GM23338 (cell line): Measurements from ENCODE around the gene POLD3. TPM values are rescaled to one million over a fixed set of nuclear protein-coding genes. Genes with fewer than 3 reads are reported as not detected.

Experiments
- ATAC-seq: fragments of 200-7000 bp; cut with Tn5 transposase; 3 replicates; pipeline ENCODE4 v1.9.1; 2020
- DNase-seq: peaks from one replicate; pipeline ENCODE4 v3.0.0-alpha.2; 2015; ENCODE audit warnings: low spot score
- H2AFZ ChIP-seq: fragments of 200-600 bp; sonication (generic); 2 replicates; pipeline ENCODE4 v1.8.0; 2016; ENCODE audit warnings: antibody characterized with exemption, mild to moderate bottlenecking, moderate library complexity
- H3F3A ChIP-seq: fragments of 200-600 bp; sonication (generic); replicated peaks from 2 replicates; pipeline ENCODE4 v1.8.0; 2017; ENCODE audit warnings: antibody characterized with exemption, mixed run types, low read depth
- H3K27ac ChIP-seq: fragments of 200-600 bp; sonication (generic); 2 replicates; pipeline ENCODE4 v1.6.1; 2016; ENCODE audit warnings: low read depth
- H3K27me3 ChIP-seq: fragments of 200-600 bp; sonication (generic); 2 replicates; pipeline ENCODE4 v1.8.0; 2016; ENCODE audit warnings: mild to moderate bottlenecking, mixed run types, moderate library complexity; ENCODE audit not compliant: insufficient read depth
- H3K36me3 ChIP-seq: fragments of 200-600 bp; sonication (generic); 2 replicates; pipeline ENCODE4 v1.8.0; 2016; ENCODE audit warnings: mild to moderate bottlenecking; ENCODE audit not compliant: insufficient read depth
- H3K4me1 ChIP-seq: fragments of 200-600 bp; sonication (generic); 2 replicates; pipeline ENCODE4 v1.8.0; 2016; ENCODE audit warnings: mild to moderate bottlenecking, moderate library complexity; ENCODE audit not compliant: insufficient read depth
- H3K4me2 ChIP-seq: fragments of 200-600 bp; sonication (generic); 2 replicates; pipeline ENCODE4 v1.7.1; 2017; ENCODE audit warnings: mixed run types
- H3K4me3 ChIP-seq: fragments of 200-600 bp; sonication (generic); 2 replicates; pipeline ENCODE4 v1.6.1; 2016; ENCODE audit warnings: mixed run types
- H3K79me2 ChIP-seq: fragments of 200-600 bp; sonication (generic); replicated peaks from 2 replicates; pipeline ENCODE4 v1.8.0; 2017; ENCODE audit warnings: mild to moderate bottlenecking; ENCODE audit not compliant: insufficient read depth
- H3K9me2 ChIP-seq: fragments of 200-600 bp; sonication (generic); 2 replicates; pipeline ENCODE4 v1.8.0; 2017; ENCODE audit not compliant: insufficient read depth
- H4K20me1 ChIP-seq: fragments of 200-600 bp; sonication (generic); replicated peaks from 2 replicates; pipeline ENCODE4 v1.8.0; 2017; ENCODE audit warnings: mild to moderate bottlenecking; ENCODE audit not compliant: insufficient read depth
- H3K27ac Mint-ChIP-seq: 2 replicates; pipeline ENCODE4 v1.8.0; 2020; ENCODE audit warnings: inconsistent platforms, mild to moderate bottlenecking, moderate library complexity, mixed read lengths
- H3K27me3 Mint-ChIP-seq: 3 replicates; pipeline ENCODE4 v1.8.0; 2022; ENCODE audit warnings: low read depth, mild to moderate bottlenecking, moderate library complexity, mixed read lengths, inconsistent platforms; ENCODE audit not compliant: insufficient read depth, poor library complexity
- H3K36me3 Mint-ChIP-seq: 3 replicates; pipeline ENCODE4 v1.8.0; 2021; ENCODE audit warnings: low read depth, mild to moderate bottlenecking, inconsistent platforms, moderate library complexity, mixed read lengths
- H3K4me1 Mint-ChIP-seq: 3 replicates; pipeline ENCODE4 v1.8.0; 2020; ENCODE audit warnings: mild to moderate bottlenecking, inconsistent platforms, mixed read lengths
- H3K4me3 Mint-ChIP-seq: 3 replicates; pipeline ENCODE4 v1.8.0; 2021; ENCODE audit warnings: moderate library complexity, mild to moderate bottlenecking, inconsistent platforms, mixed read lengths
- H3K9me3 Mint-ChIP-seq: 3 replicates; pipeline ENCODE4 v1.8.0; 2020; ENCODE audit warnings: moderate library complexity, mild to moderate bottlenecking, inconsistent platforms, mixed read lengths
- CTCF ChIP-seq, 2 experiments: fragments of 200-600 bp in 1 of 2; sonication (generic) in 1 of 2; conservative IDR thresholded peaks; 2 replicates each; pipeline versions ENCODE4 v1.5.1 to v1.6.1; 2016 to 2017; ENCODE audit warnings: antibody characterized with exemption in 2 of 2, low read depth in 2 of 2, mild to moderate bottlenecking in 2 of 2, moderate library complexity in 1 of 2
- EZH2 ChIP-seq: fragments of 200-600 bp; sonication (generic); IDR thresholded peaks from one replicate; pipeline ENCODE4 v1.8.0; 2017; ENCODE audit warnings: antibody characterized with exemption, mild to moderate bottlenecking, low read depth; ENCODE audit not compliant: unreplicated experiment
- EZH2phosphoT487 ChIP-seq: fragments of 200-600 bp; sonication (generic); IDR thresholded peaks from one replicate; pipeline ENCODE4 v1.8.1; 2018; ENCODE audit warnings: antibody characterized with exemption; ENCODE audit not compliant: unreplicated experiment
- JUNB ChIP-seq: IDR thresholded peaks from one replicate; pipeline ENCODE4 v1.6.1; 2016; ENCODE audit warnings: antibody characterized with exemption; ENCODE audit not compliant: unreplicated experiment
- NANOG ChIP-seq: IDR thresholded peaks from 2 replicates; pipeline ENCODE4 v1.6.1; 2016; ENCODE audit warnings: antibody characterized with exemption, borderline replicate concordance
- POLR2AphosphoS5 ChIP-seq: IDR thresholded peaks from 2 replicates; pipeline ENCODE4 v1.6.1; 2016; ENCODE audit warnings: antibody characterized with exemption, low read depth
- REST ChIP-seq: IDR thresholded peaks from one replicate; pipeline ENCODE4 v1.6.1; 2018; ENCODE audit warnings: antibody characterized with exemption; ENCODE audit not compliant: unreplicated experiment
- STAT1 ChIP-seq: IDR thresholded peaks from one replicate; pipeline ENCODE4 v1.6.1; 2016; ENCODE audit warnings: antibody characterized with exemption; ENCODE audit not compliant: unreplicated experiment
- ZNF114 ChIP-seq: fragments of 250-450 bp; sonication (Bioruptor Pico); IDR thresholded peaks from 2 replicates; pipeline ENCODE4 v1.5.0; 2020; ENCODE audit warnings: mild to moderate bottlenecking, moderate library complexity
- ZNF331 ChIP-seq: fragments of 250-450 bp; sonication (Bioruptor Pico); IDR thresholded peaks from 2 replicates; pipeline ENCODE4 v1.5.0; 2020; ENCODE audit warnings: low read depth, mild to moderate bottlenecking, moderate library complexity
- ZNF462 ChIP-seq: fragments of 250-450 bp; sonication (Bioruptor Pico); IDR thresholded peaks from 2 replicates; pipeline ENCODE4 v1.5.0; 2020; ENCODE audit warnings: mild to moderate bottlenecking, moderate library complexity
- polyA plus RNA-seq: library from polyadenylated mRNA; unstranded; fragments of >200 nt; fragmentation: Nextera tagmentation; extraction: Ambion mirVana; gene quantifications from 2 replicates; pipeline ENCODE4 v1.2.1, GENCODE V29; 2016
- total RNA-seq: library from RNA; depleted of rRNA; stranded (reverse); fragments of >200 nt; shearing (Covaris generic); gene quantifications from 2 replicates; pipeline ENCODE4 v1.2.3, GENCODE V29; 2014
- TF ChIP-seq, protein P1 (sequence below): IDR thresholded peaks from 2 replicates; pipeline ENCODE4 v1.6.1; 2016; ENCODE audit warnings: antibody characterized with exemption

Gene POLD3
- total and polyA plus RNA-seq, 2 experiments from 2014 or later: 21.9 to 50.1 TPM

DNA sequence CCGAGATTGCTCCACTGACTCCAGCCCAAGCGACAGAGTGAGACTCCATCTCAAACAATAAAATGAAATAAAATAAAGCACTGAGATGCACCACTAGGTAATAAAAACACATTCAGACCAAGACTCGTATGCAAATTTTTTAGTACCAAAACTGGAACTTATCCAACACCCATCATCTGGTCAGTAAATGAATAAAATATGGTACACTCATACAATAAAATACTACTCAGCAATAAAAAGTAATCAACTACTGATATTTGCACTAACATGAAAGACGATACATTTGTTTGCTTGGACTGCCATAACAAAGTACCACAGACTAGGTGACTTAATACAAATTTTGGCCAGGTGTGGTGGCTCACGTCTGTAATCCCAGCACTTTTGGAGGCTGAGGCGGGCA is 17.8 kb upstream of the POLD3 start:
- Mint-ChIP-seq H3K27me3 (peaks cover 6% of the 10 kb centered on the region), H3K4me3 (no peak overlapping the region), H3K36me3 (no peaks in the 10 kb centered on the region; the same call in 2 of the 3 replicates), H3K4me1 (no peaks in the 10 kb centered on the region; the same call in 2 of the 3 replicates), H3K9me3 (no peaks in the 10 kb centered on the region), H3K27ac (no peak overlapping the region)
- H3K9me2 ChIP-seq: no peaks in the 10 kb centered on the region
- no peaks in the 10 kb centered on the region for H3K4me1 ChIP-seq
- no peak overlapping the region for H3K4me2 ChIP-seq
- no peak overlapping the region for H3K4me3 ChIP-seq
- no peak overlapping the region for H2AFZ ChIP-seq
- H4K20me1 ChIP-seq: no peaks in the 10 kb centered on the region
- DNase-seq (no peak), ATAC-seq (no peak)
- no peaks in the 10 kb centered on the region for H3F3A ChIP-seq
- no peak for TF ChIP-seq NANOG
- TF ChIP-seq EZH2phosphoT487: no peak
- TF ChIP-seq, protein P1, sequence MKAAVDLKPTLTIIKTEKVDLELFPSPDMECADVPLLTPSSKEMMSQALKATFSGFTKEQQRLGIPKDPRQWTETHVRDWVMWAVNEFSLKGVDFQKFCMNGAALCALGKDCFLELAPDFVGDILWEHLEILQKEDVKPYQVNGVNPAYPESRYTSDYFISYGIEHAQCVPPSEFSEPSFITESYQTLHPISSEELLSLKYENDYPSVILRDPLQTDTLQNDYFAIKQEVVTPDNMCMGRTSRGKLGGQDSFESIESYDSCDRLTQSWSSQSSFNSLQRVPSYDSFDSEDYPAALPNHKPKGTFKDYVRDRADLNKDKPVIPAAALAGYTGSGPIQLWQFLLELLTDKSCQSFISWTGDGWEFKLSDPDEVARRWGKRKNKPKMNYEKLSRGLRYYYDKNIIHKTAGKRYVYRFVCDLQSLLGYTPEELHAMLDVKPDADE: no peak
- no peak for TF ChIP-seq POLR2AphosphoS5
- no peak for TF ChIP-seq ZNF114 (CRISPR knock-in tag)
- TF ChIP-seq EZH2: no peak
- no peak for TF ChIP-seq REST
- TF ChIP-seq ZNF331 (CRISPR knock-in tag): no peak
- TF ChIP-seq ZNF462 (CRISPR knock-in tag): no peak
- no peak for TF ChIP-seq CTCF (conservative IDR thresholded peaks at IDR 0.05; ENCODE audit: low read depth in 2 of 2)
- no peak for TF ChIP-seq STAT1
- no peak for TF ChIP-seq JUNB
- H3K79me2 ChIP-seq: no peaks in the 10 kb centered on the region
- no peak overlapping the region for H3K27ac ChIP-seq
- H3K27me3 ChIP-seq: no peaks in the 10 kb centered on the region
- no peaks in the 10 kb centered on the region for H3K36me3 ChIP-seq
